SK-N-SH (cell line): ENCODE measurements around the gene ARMC9.

Experiments
- JUND ChIP-seq: IDR thresholded peaks from 2 replicates; pipeline ENCODE4 v1.4.0; 2012
- RAD21 ChIP-seq: IDR thresholded peaks from 2 replicates; pipeline ENCODE4 v1.6.1; 2012; ENCODE audit warnings: mild to moderate bottlenecking, low read length
- RFX5 ChIP-seq: IDR thresholded peaks from 2 replicates; pipeline ENCODE4 v1.6.1; 2012; ENCODE audit warnings: mild to moderate bottlenecking, improper control_type of control experiment, low read length

- no peak for TF ChIP-seq JUND
- TF ChIP-seq RFX5 = no peak
- no peak for TF ChIP-seq RAD21
Observed at GRCh38 chr2:231374771-231375170, 176.3 kb downstream of the ARMC9 start.
